H9 (cell line): ENCODE data around the gene TMEM51. TPM values are rescaled to one million over a fixed set of nuclear protein-coding genes. Genes with fewer than 3 reads are reported as not detected.

ENCODE experiments used
- DNase-seq: peaks from one replicate; pipeline ENCODE4 v3.0.0-alpha.2; 2017
- H2AFZ ChIP-seq: one replicate; pipeline ENCODE4 v1.6.1; 2013; ENCODE audit warnings: mild to moderate bottlenecking, low read length, control low read depth, moderate library complexity
- H2AK5ac ChIP-seq: 2 replicates; pipeline ENCODE4 v1.6.1; 2013; ENCODE audit warnings: low read length, control low read depth, mixed read lengths; ENCODE audit not compliant: insufficient read length
- H2BK120ac ChIP-seq: one replicate; pipeline ENCODE4 v1.6.1; 2013; ENCODE audit warnings: low read depth, mild to moderate bottlenecking, low read length, control low read depth, inconsistent platforms; ENCODE audit not compliant: poor library complexity, severe bottlenecking
- H2BK12ac ChIP-seq: 2 replicates; pipeline ENCODE4 v1.6.1; 2013; ENCODE audit warnings: low read length, control low read depth, mixed read lengths, low read depth; ENCODE audit not compliant: insufficient read length
- H2BK15ac ChIP-seq: 2 replicates; pipeline ENCODE4 v1.6.1; 2013; ENCODE audit warnings: low read depth, low read length, control low read depth
- H2BK20ac ChIP-seq: one replicate; pipeline ENCODE4 v1.6.1; 2013; ENCODE audit warnings: low read depth, mild to moderate bottlenecking, low read length, control low read depth, inconsistent platforms; ENCODE audit not compliant: poor library complexity, severe bottlenecking
- H2BK5ac ChIP-seq: 2 replicates; pipeline ENCODE4 v1.6.1; 2013; ENCODE audit warnings: low read length, control low read depth, mixed read lengths; ENCODE audit not compliant: insufficient read length
- H3K14ac ChIP-seq: 2 replicates; pipeline ENCODE4 v1.6.1; 2013; ENCODE audit warnings: low read length, control low read depth; ENCODE audit not compliant: insufficient read depth
- H3K18ac ChIP-seq: 2 replicates; pipeline ENCODE4 v1.6.1; 2013; ENCODE audit warnings: low read depth, mild to moderate bottlenecking, mixed read lengths, low read length, control low read depth; ENCODE audit not compliant: insufficient read length
- H3K23ac ChIP-seq: 2 replicates; pipeline ENCODE4 v1.6.1; 2013; ENCODE audit warnings: low read length, control low read depth, mixed read lengths, low read depth; ENCODE audit not compliant: insufficient read length
- H3K23me2 ChIP-seq: 2 replicates; pipeline ENCODE4 v1.6.1; 2013; ENCODE audit warnings: low read depth, mild to moderate bottlenecking, mixed read lengths, low read length, control low read depth; ENCODE audit not compliant: insufficient read length, poor library complexity, severe bottlenecking
- H3K27ac ChIP-seq: 2 replicates; pipeline ENCODE4 v1.5.1; 2013; ENCODE audit warnings: low read length, control low read depth, mixed read lengths, low read depth; ENCODE audit not compliant: insufficient read length
- H3K27me3 ChIP-seq: 2 replicates; pipeline ENCODE4 v1.6.1; 2013; ENCODE audit warnings: low read length, control low read depth, inconsistent platforms; ENCODE audit not compliant: insufficient read depth
- H3K4ac ChIP-seq: 2 replicates; pipeline ENCODE4 v1.6.1; 2013; ENCODE audit warnings: low read depth, mild to moderate bottlenecking, control low read depth, inconsistent platforms, low read length, moderate library complexity
- H3K4me1 ChIP-seq: 2 replicates; pipeline ENCODE4 v1.6.1; 2013; ENCODE audit warnings: low read length, control low read depth, inconsistent platforms; ENCODE audit not compliant: insufficient read depth
- H3K4me2 ChIP-seq: 2 replicates; pipeline ENCODE4 v1.6.1; 2013; ENCODE audit warnings: low read length, control low read depth, mixed read lengths; ENCODE audit not compliant: insufficient read length, insufficient read depth
- H3K56ac ChIP-seq: 2 replicates; pipeline ENCODE4 v1.6.1; 2013; ENCODE audit warnings: low read depth, mild to moderate bottlenecking, mixed read lengths, low read length, control low read depth; ENCODE audit not compliant: insufficient read length
- H3K79me1 ChIP-seq: 2 replicates; pipeline ENCODE4 v1.6.1; 2013; ENCODE audit warnings: low read depth, mild to moderate bottlenecking, moderate library complexity, low read length, control low read depth, inconsistent platforms; ENCODE audit not compliant: insufficient read depth, poor library complexity, severe bottlenecking
- H3K79me2 ChIP-seq: 2 replicates; pipeline ENCODE4 v1.6.1; 2013; ENCODE audit warnings: low read length, control low read depth, inconsistent platforms; ENCODE audit not compliant: insufficient read depth
- H3K9ac ChIP-seq: 2 replicates; pipeline ENCODE4 v1.6.1; 2013; ENCODE audit warnings: low read length, control low read depth, mixed read lengths; ENCODE audit not compliant: insufficient read length; ENCODE audit errors: extremely low read depth
- H3K9me3 ChIP-seq: one replicate; pipeline ENCODE4 v1.6.1; 2013; ENCODE audit warnings: low read depth, low read length, inconsistent platforms; ENCODE audit not compliant: control insufficient read depth
- H3T11ph ChIP-seq: one replicate; pipeline ENCODE4 v1.6.1; 2013; ENCODE audit warnings: mild to moderate bottlenecking, low read length, control low read depth, inconsistent platforms
- H4K20me1 ChIP-seq: one replicate; pipeline ENCODE4 v1.6.1; 2013; ENCODE audit not compliant: control insufficient read depth, insufficient read length, insufficient read depth
- H4K5ac ChIP-seq: 2 replicates; pipeline ENCODE4 v1.6.1; 2013; ENCODE audit warnings: low read depth, mild to moderate bottlenecking, mixed read lengths, low read length, control low read depth; ENCODE audit not compliant: insufficient read length
- H4K8ac ChIP-seq: replicated peaks from 2 replicates; pipeline ENCODE4 v1.6.1; 2013; ENCODE audit warnings: low read length, control low read depth, mixed read lengths, low read depth; ENCODE audit not compliant: insufficient read length
- H4K91ac ChIP-seq: 2 replicates; pipeline ENCODE4 v1.6.1; 2013; ENCODE audit warnings: low read depth, mild to moderate bottlenecking, moderate library complexity, mixed read lengths, low read length, control low read depth; ENCODE audit not compliant: insufficient read length
- H3K27ac Mint-ChIP-seq, 3 experiments: 2 replicates in 2 of 3; 3 replicates in 1 of 3; pipeline ENCODE4 v1.8.0; 2020 to 2021; ENCODE audit warnings: mixed read lengths in 3 of 3, mild to moderate bottlenecking in 1 of 3, moderate library complexity in 1 of 3
- H3K27me3 Mint-ChIP-seq: 2 replicates; pipeline ENCODE4 v1.8.0; 2021; ENCODE audit warnings: low read depth, mild to moderate bottlenecking, moderate library complexity, mixed read lengths
- H3K36me3 Mint-ChIP-seq, 3 experiments: 2 replicates in 2 of 3; 3 replicates in 1 of 3; pipeline ENCODE4 v1.8.0; 2020 to 2021; ENCODE audit warnings: low read depth in 3 of 3, mixed read lengths in 3 of 3; ENCODE audit not compliant: insufficient read depth in 1 of 3
- H3K4me1 Mint-ChIP-seq, 2 experiments: 2 replicates each; pipeline ENCODE4 v1.8.0; 2020; ENCODE audit warnings: mixed read lengths in 2 of 2
- H3K4me3 Mint-ChIP-seq, 2 experiments: 2 replicates in 1 of 2; 3 replicates in 1 of 2; pipeline ENCODE4 v1.8.0; 2020 to 2021; ENCODE audit warnings: mild to moderate bottlenecking in 2 of 2, mixed read lengths in 2 of 2, moderate library complexity in 1 of 2
- H3K9me3 Mint-ChIP-seq, 2 experiments: 2 replicates in 1 of 2; 3 replicates in 1 of 2; pipeline ENCODE4 v1.8.0; 2020; ENCODE audit warnings: mild to moderate bottlenecking in 2 of 2, mixed read lengths in 2 of 2, moderate library complexity in 1 of 2
- CTCF ChIP-seq: fragments of 200-600 bp; sonication (generic); conservative IDR thresholded peaks from 3 replicates; pipeline ENCODE4 v1.8.0; 2021; ENCODE audit warnings: antibody characterized with exemption, mild to moderate bottlenecking
- WGBS: extraction: QIAGEN DNeasy Blood & Tissue Kit; methylation state at CpG from one replicate; pipeline ENCODE4 v1.1.7; 2013; ENCODE audit warnings: missing lambda C conversion rate, low lambda C conversion rate, mixed read lengths; ENCODE audit not compliant: insufficient read length; ENCODE audit errors: extremely low coverage; 5-methylcytosine and 5-hydroxymethylcytosine counted together
- total RNA-seq: library from RNA; stranded (reverse); gene quantifications from 2 replicates; pipeline ENCODE4 v1.2.1, GENCODE V29; 2021

Gene TMEM51
- total RNA-seq, 1 experiment from 2014 or later: 4.6 TPM

- no peak overlapping the region for H2BK120ac ChIP-seq
- no peaks in the 10 kb centered on the region for H4K20me1 ChIP-seq
- DNase-seq: no peak
- no peak overlapping the region for H4K91ac ChIP-seq
- no peak for TF ChIP-seq CTCF
- H3K23ac ChIP-seq: no peak overlapping the region
- H2BK12ac ChIP-seq: no peak overlapping the region
- H3K56ac ChIP-seq: no peak overlapping the region
- peaks cover 3 to 4% of the 10 kb centered on the region in 2 experiments; a peak in 3 of 4 replicates for H3K4me1 Mint-ChIP-seq
- H2AK5ac ChIP-seq: no peak overlapping the region
- no peak overlapping the region for H2BK5ac ChIP-seq
- H3K4ac ChIP-seq: no peak overlapping the region
- no peaks in the 10 kb centered on the region for H3K79me2 ChIP-seq
- no peak overlapping the region for H2BK20ac ChIP-seq
- H3K27ac ChIP-seq: no peak overlapping the region
- H3K36me3 Mint-ChIP-seq: no peaks in the 10 kb centered on the region; a peak in 1 of 7 replicates
- no peak overlapping the region for H3T11ph ChIP-seq
- H3K9me3 ChIP-seq: no peaks in the 10 kb centered on the region
- H3K9me3 Mint-ChIP-seq: no peaks in the 10 kb centered on the region; a peak in 1 of 5 replicates
- WGBS: no CpG with 5 or more reads among the region's 2 CpGs
- H2AFZ ChIP-seq: no peak overlapping the region
- no peak overlapping the region for H3K14ac ChIP-seq
- H3K4me1 ChIP-seq: no peaks in the 10 kb centered on the region
- H3K27ac Mint-ChIP-seq: no peak overlapping the region
- no peak overlapping the region for H4K5ac ChIP-seq
- peaks cover 12% of the 10 kb centered on the region for H3K27me3 Mint-ChIP-seq
- no peak overlapping the region for H3K4me3 Mint-ChIP-seq
- no peak overlapping the region for H3K18ac ChIP-seq
- no peaks in the 10 kb centered on the region for H3K23me2 ChIP-seq
- H4K8ac ChIP-seq: no peak overlapping the region
- H3K79me1 ChIP-seq: no peaks in the 10 kb centered on the region
- no peaks in the 10 kb centered on the region for H3K27me3 ChIP-seq
- H2BK15ac ChIP-seq: no peak overlapping the region
- no peak overlapping the region for H3K4me2 ChIP-seq
- no peak overlapping the region for H3K9ac ChIP-seq
Observed at GRCh38 chr1:15254559-15254958, 101.0 kb downstream of the TMEM51 start.
